Astrocyte (in vitro differentiated cells and primary cell): ENCODE data around the gene TVP23A. TPM values are rescaled to one million over a fixed set of nuclear protein-coding genes. Genes with fewer than 3 reads are reported as not detected.

Experiments
- DNase-seq: peaks from one replicate; pipeline ENCODE4 v3.0.0-alpha.2; 2010; ENCODE audit warnings: low read depth
- FAIRE-seq: peaks from 2 replicates; lab custom pipeline; 2011; peaks lifted over from hg19 to GRCh38; lab: Jason Lieb, UNC
- H2AFZ ChIP-seq: 2 replicates; pipeline ENCODE4 v1.6.0; 2012; ENCODE audit warnings: low read depth, low read length, inconsistent platforms
- H3K27ac ChIP-seq: 2 replicates; pipeline ENCODE4 v1.5.1; 2011; ENCODE audit warnings: low read depth, low read length, inconsistent platforms
- H3K27me3 ChIP-seq: 2 replicates; pipeline ENCODE4 v1.6.0; 2011; ENCODE audit warnings: low read length, inconsistent platforms; ENCODE audit not compliant: insufficient read depth
- H3K36me3 ChIP-seq: 2 replicates; pipeline ENCODE4 v1.5.1; 2011; ENCODE audit warnings: low read length, inconsistent platforms; ENCODE audit not compliant: insufficient read depth
- H3K4me1 ChIP-seq: 2 replicates; pipeline ENCODE4 v1.5.1; 2011; ENCODE audit warnings: low read length, inconsistent platforms; ENCODE audit not compliant: insufficient read depth
- H3K4me2 ChIP-seq: 2 replicates; pipeline ENCODE4 v1.6.0; 2012; ENCODE audit warnings: low read length, inconsistent platforms
- H3K4me3 ChIP-seq: 2 replicates; pipeline ENCODE4 v1.5.1; 2011; ENCODE audit warnings: low read depth, mild to moderate bottlenecking, low read length, inconsistent platforms; ENCODE audit not compliant: insufficient read depth
- H3K79me2 ChIP-seq: 2 replicates; pipeline ENCODE4 v1.6.0; 2012; ENCODE audit warnings: mild to moderate bottlenecking, low read length, inconsistent platforms; ENCODE audit not compliant: insufficient read depth
- H3K9ac ChIP-seq: 2 replicates; pipeline ENCODE4 v1.6.0; 2012; ENCODE audit warnings: mild to moderate bottlenecking, low read length, inconsistent platforms
- H3K9me3 ChIP-seq: 2 replicates; pipeline ENCODE4 v1.5.1; 2012; ENCODE audit warnings: low read depth, mild to moderate bottlenecking, low read length, inconsistent platforms; ENCODE audit not compliant: insufficient read depth
- H4K20me1 ChIP-seq: 2 replicates; pipeline ENCODE4 v1.6.0; 2012; ENCODE audit warnings: low read length, inconsistent platforms; ENCODE audit not compliant: insufficient read depth
- H3K27ac Mint-ChIP-seq: one replicate; pipeline ENCODE4 v1.8.0; 2021; ENCODE audit warnings: mild to moderate bottlenecking, mixed read lengths; ENCODE audit not compliant: unreplicated experiment
- H3K27me3 Mint-ChIP-seq: one replicate; pipeline ENCODE4 v1.8.0; 2021; ENCODE audit warnings: low read depth, mixed read lengths; ENCODE audit not compliant: unreplicated experiment
- H3K36me3 Mint-ChIP-seq: one replicate; pipeline ENCODE4 v1.8.0; 2021; ENCODE audit warnings: low read depth, mixed read lengths; ENCODE audit not compliant: unreplicated experiment
- H3K4me1 Mint-ChIP-seq: one replicate; pipeline ENCODE4 v1.8.0; 2021; ENCODE audit warnings: low read depth, mixed read lengths; ENCODE audit not compliant: unreplicated experiment
- H3K4me3 Mint-ChIP-seq: one replicate; pipeline ENCODE4 v1.8.0; 2021; ENCODE audit warnings: mild to moderate bottlenecking, moderate library complexity, mixed read lengths; ENCODE audit not compliant: unreplicated experiment
- H3K9me3 Mint-ChIP-seq: one replicate; pipeline ENCODE4 v1.8.0; 2021; ENCODE audit warnings: mild to moderate bottlenecking, mixed read lengths; ENCODE audit not compliant: unreplicated experiment
- EZH2 ChIP-seq: IDR thresholded peaks from 2 replicates; pipeline ENCODE4 v1.6.1; 2012; ENCODE audit warnings: mild to moderate bottlenecking, low read length, inconsistent platforms; ENCODE audit not compliant: insufficient read depth
- total RNA-seq: library from RNA; stranded (reverse); gene quantifications from 2 replicates; pipeline ENCODE4 v1.2.1, GENCODE V29; 2021
- TF ChIP-seq, protein P1 (sequence below): IDR thresholded peaks from 2 replicates; pipeline ENCODE4 v1.5.1; 2011; ENCODE audit warnings: low read depth, mild to moderate bottlenecking, inconsistent platforms, low read length, moderate library complexity; ENCODE audit not compliant: insufficient read depth

The TVP23A gene
- total RNA-seq, 1 donor from 2014 or later: 0.34 TPM

GRCh38 chr16:10812312-10813098, 6.1 kb downstream of the TVP23A start:
- H3K9me3 ChIP-seq: no peaks in the 10 kb centered on the region
- no peak overlapping the region for H3K27ac ChIP-seq
- Mint-ChIP-seq H3K27ac (no peak overlapping the region), H3K36me3 (no peaks in the 10 kb centered on the region), H3K9me3 (no peaks in the 10 kb centered on the region), H3K27me3 (peaks cover 8% of the 10 kb centered on the region), H3K4me1 (no peaks in the 10 kb centered on the region), H3K4me3 (no peak overlapping the region)
- FAIRE-seq (no peak), DNase-seq (no peak)
- no peaks in the 10 kb centered on the region for H3K4me1 ChIP-seq
- H2AFZ ChIP-seq: no peak overlapping the region
- no peak overlapping the region for H3K4me3 ChIP-seq
- H4K20me1 ChIP-seq: no peaks in the 10 kb centered on the region
- H3K4me2 ChIP-seq: no peak overlapping the region
- TF ChIP-seq, protein P1, sequence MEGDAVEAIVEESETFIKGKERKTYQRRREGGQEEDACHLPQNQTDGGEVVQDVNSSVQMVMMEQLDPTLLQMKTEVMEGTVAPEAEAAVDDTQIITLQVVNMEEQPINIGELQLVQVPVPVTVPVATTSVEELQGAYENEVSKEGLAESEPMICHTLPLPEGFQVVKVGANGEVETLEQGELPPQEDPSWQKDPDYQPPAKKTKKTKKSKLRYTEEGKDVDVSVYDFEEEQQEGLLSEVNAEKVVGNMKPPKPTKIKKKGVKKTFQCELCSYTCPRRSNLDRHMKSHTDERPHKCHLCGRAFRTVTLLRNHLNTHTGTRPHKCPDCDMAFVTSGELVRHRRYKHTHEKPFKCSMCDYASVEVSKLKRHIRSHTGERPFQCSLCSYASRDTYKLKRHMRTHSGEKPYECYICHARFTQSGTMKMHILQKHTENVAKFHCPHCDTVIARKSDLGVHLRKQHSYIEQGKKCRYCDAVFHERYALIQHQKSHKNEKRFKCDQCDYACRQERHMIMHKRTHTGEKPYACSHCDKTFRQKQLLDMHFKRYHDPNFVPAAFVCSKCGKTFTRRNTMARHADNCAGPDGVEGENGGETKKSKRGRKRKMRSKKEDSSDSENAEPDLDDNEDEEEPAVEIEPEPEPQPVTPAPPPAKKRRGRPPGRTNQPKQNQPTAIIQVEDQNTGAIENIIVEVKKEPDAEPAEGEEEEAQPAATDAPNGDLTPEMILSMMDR: no peak
- no peak for TF ChIP-seq EZH2
- H3K79me2 ChIP-seq: no peaks in the 10 kb centered on the region
- H3K27me3 ChIP-seq: peaks cover 2% of the 10 kb centered on the region
- no peak overlapping the region for H3K9ac ChIP-seq
- H3K36me3 ChIP-seq: no peaks in the 10 kb centered on the region

GRCh38 chr16:10809706-10810105, 8.9 kb downstream of the TVP23A start:
- Histone ChIP-seq H3K4me3 (no peak overlapping the region), H3K4me1 (no peaks in the 10 kb centered on the region), H3K27me3 (no peaks in the 10 kb centered on the region), H3K4me2 (no peak overlapping the region), H3K27ac (no peak overlapping the region), H2AFZ (no peak overlapping the region), H3K36me3 (no peaks in the 10 kb centered on the region), H4K20me1 (no peaks in the 10 kb centered on the region), H3K79me2 (no peaks in the 10 kb centered on the region), H3K9ac (no peak overlapping the region), H3K9me3 (no peaks in the 10 kb centered on the region)
- no peak for FAIRE-seq
- DNase-seq: no peak
- H3K9me3 Mint-ChIP-seq: no peaks in the 10 kb centered on the region
- no peak overlapping the region for H3K4me3 Mint-ChIP-seq
- peaks cover 11% of the 10 kb centered on the region for H3K27me3 Mint-ChIP-seq
- H3K27ac Mint-ChIP-seq: no peak overlapping the region
- TF ChIP-seq, protein P1: no peak
- TF ChIP-seq EZH2: no peak
- no peaks in the 10 kb centered on the region for H3K4me1 Mint-ChIP-seq
- H3K36me3 Mint-ChIP-seq: no peaks in the 10 kb centered on the region

GRCh38 chr16:10808850-10809249, 9.7 kb downstream of the TVP23A start:
- no peaks in the 10 kb centered on the region for H3K36me3 ChIP-seq
- no peak for DNase-seq
- Mint-ChIP-seq H3K9me3 (no peaks in the 10 kb centered on the region), H3K27me3 (peaks cover 13% of the 10 kb centered on the region), H3K36me3 (no peaks in the 10 kb centered on the region), H3K27ac (no peak overlapping the region), H3K4me1 (no peaks in the 10 kb centered on the region), H3K4me3 (no peak overlapping the region)
- TF ChIP-seq, protein P1: no peak
- no peak overlapping the region for H3K4me3 ChIP-seq
- H3K9me3 ChIP-seq: no peaks in the 10 kb centered on the region
- H3K27me3 ChIP-seq: no peaks in the 10 kb centered on the region
- H3K79me2 ChIP-seq: no peaks in the 10 kb centered on the region
- H3K4me1 ChIP-seq: no peaks in the 10 kb centered on the region
- no peak overlapping the region for H3K27ac ChIP-seq
- no peak for FAIRE-seq
- H3K9ac ChIP-seq: no peak overlapping the region
- no peaks in the 10 kb centered on the region for H4K20me1 ChIP-seq
- no peak overlapping the region for H2AFZ ChIP-seq
- H3K4me2 ChIP-seq: no peak overlapping the region
